CD14-positive monocyte (primary cell): ENCODE data around the gene PAX7. TPM values are rescaled to one million over a fixed set of nuclear protein-coding genes. Genes with fewer than 3 reads are reported as not detected.

Experiments used
- DNase-seq, 3 donors: peaks; one replicate each; pipeline ENCODE4 v3.0.0-alpha.2; 2011 to 2022
- H2AFZ ChIP-seq: 2 replicates; pipeline ENCODE4 v1.6.0; 2012; ENCODE audit warnings: mild to moderate bottlenecking, low read depth, low read length, inconsistent platforms; ENCODE audit not compliant: insufficient read depth, poor library complexity, severe bottlenecking
- H3K27ac ChIP-seq, 2 donors: 1 replicate in 1 of 2; 2 replicates in 1 of 2; pipeline ENCODE4 v1.5.1; 2012 to 2013; ENCODE audit warnings: low read length in 2 of 2, control low read depth in 1 of 2, inconsistent platforms in 1 of 2, low read depth in 1 of 2, mild to moderate bottlenecking in 1 of 2
- H3K27me3 ChIP-seq, 2 donors: one replicate each; pipeline versions ENCODE4 v1.6.0 to v1.6.1; 2011 to 2013; ENCODE audit warnings: low read length in 2 of 2; ENCODE audit not compliant: control insufficient read depth in 2 of 2, insufficient read depth in 2 of 2
- H3K36me3 ChIP-seq, 2 donors: replicated peaks in 1 of 2; 1 replicate in 1 of 2; 2 replicates in 1 of 2; pipeline versions ENCODE4 v1.5.1 to v1.6.1; 2012 to 2013; ENCODE audit warnings: low read length in 2 of 2, control low read depth in 1 of 2, inconsistent platforms in 1 of 2, mild to moderate bottlenecking in 1 of 2; ENCODE audit not compliant: insufficient read depth in 2 of 2, control insufficient read depth in 1 of 2
- H3K4me1 ChIP-seq, 2 donors: 1 replicate in 1 of 2; 2 replicates in 1 of 2; pipeline versions ENCODE4 v1.5.1 to v1.6.1; 2012 to 2013; ENCODE audit warnings: low read length in 2 of 2, control low read depth in 1 of 2, inconsistent platforms in 1 of 2, mild to moderate bottlenecking in 1 of 2, moderate library complexity in 1 of 2; ENCODE audit not compliant: insufficient read depth in 2 of 2, control insufficient read depth in 1 of 2
- H3K4me2 ChIP-seq: replicated peaks from 2 replicates; pipeline ENCODE3; 2012; ENCODE audit warnings: low read length, moderate library complexity, mild to moderate bottlenecking; ENCODE audit not compliant: poor library complexity, severe bottlenecking; ENCODE audit errors: extremely low read depth
- H3K4me3 ChIP-seq, 3 experiments: fragments of 200-600 bp in 1 of 3; sonication (generic) in 1 of 3; replicated peaks in 1 of 3; 1 replicate in 2 of 3; 2 replicates in 1 of 3; pipeline ENCODE4 v1.5.1; 2011 to 2013; ENCODE audit warnings: low read length in 3 of 3, mild to moderate bottlenecking in 3 of 3, control low read depth in 2 of 3, low read depth in 2 of 3, inconsistent platforms in 1 of 3, moderate library complexity in 1 of 3
- H3K79me2 ChIP-seq: 2 replicates; pipeline ENCODE4 v1.6.0; 2012; ENCODE audit warnings: mild to moderate bottlenecking, control low read depth, inconsistent platforms, low read length, moderate library complexity; ENCODE audit not compliant: insufficient read depth
- H3K9ac ChIP-seq: 2 replicates; pipeline ENCODE4 v1.6.0; 2017; ENCODE audit warnings: low read length, mild to moderate bottlenecking; ENCODE audit not compliant: insufficient read depth, poor library complexity, severe bottlenecking
- H3K9me3 ChIP-seq, 2 donors: replicated peaks in 1 of 2; 1 replicate in 1 of 2; 2 replicates in 1 of 2; pipeline versions ENCODE4 v1.5.1 to v1.6.1; 2012 to 2013; ENCODE audit warnings: low read length in 2 of 2, control low read depth in 1 of 2; ENCODE audit not compliant: control insufficient read depth in 1 of 2, insufficient read depth in 1 of 2
- H4K20me1 ChIP-seq: 2 replicates; pipeline ENCODE4 v1.6.0; 2012; ENCODE audit warnings: mild to moderate bottlenecking, low read length, control low read depth, moderate library complexity; ENCODE audit not compliant: insufficient read depth
- H3K27ac Mint-ChIP-seq, 7 donors: one replicate each; pipeline ENCODE4 v1.8.0; 2020; ENCODE audit warnings: mild to moderate bottlenecking in 7 of 7, mixed read lengths in 7 of 7, moderate library complexity in 6 of 7, inconsistent platforms in 2 of 7
- H3K27me3 Mint-ChIP-seq, 3 donors: one replicate each; pipeline ENCODE4 v1.8.0; 2021 to 2022; ENCODE audit warnings: low read depth in 3 of 3, mild to moderate bottlenecking in 3 of 3, mixed read lengths in 3 of 3, moderate library complexity in 3 of 3, inconsistent platforms in 1 of 3
- H3K36me3 Mint-ChIP-seq, 2 donors: one replicate each; pipeline ENCODE4 v1.8.0; 2020; ENCODE audit warnings: mixed read lengths in 2 of 2, inconsistent platforms in 1 of 2, mild to moderate bottlenecking in 1 of 2
- H3K4me1 Mint-ChIP-seq: one replicate; pipeline ENCODE4 v1.8.0; 2020; ENCODE audit warnings: mild to moderate bottlenecking, mixed read lengths
- H3K4me3 Mint-ChIP-seq, 2 donors: one replicate each; pipeline ENCODE4 v1.8.0; 2020; ENCODE audit warnings: mild to moderate bottlenecking in 2 of 2, mixed read lengths in 2 of 2, moderate library complexity in 1 of 2
- H3K9me3 Mint-ChIP-seq, 7 donors: one replicate each; pipeline ENCODE4 v1.8.0; 2020 to 2022; ENCODE audit warnings: mixed read lengths in 7 of 7, mild to moderate bottlenecking in 6 of 7, moderate library complexity in 6 of 7, inconsistent platforms in 2 of 7
- WGBS: methylation state at CpG from one replicate; pipeline ENCODE4 v1.1.5; 2013; ENCODE audit warnings: missing lambda C conversion rate; ENCODE audit not compliant: insufficient coverage; 5-methylcytosine and 5-hydroxymethylcytosine counted together
- intact Hi-C, 2 donors: fragments of 100-400 bp; cut with micrococcal nuclease; formaldehyde crosslinking; loops; one replicate each; pipeline versions ENCODE4 v1.15.0 to v1.15.1; 2023
- polyA plus RNA-seq, 3 donors: library from polyadenylated mRNA; depleted of rRNA in 1 of 3; unstranded in 2 of 3; stranded (reverse) in 1 of 3; fragments of 300-500 nt in 2 of 3; fragments of >200 nt in 1 of 3; fragmentation: Illumina TruSeq in 2 of 3; gene quantifications; 1 replicate in 2 of 3; 2 replicates in 1 of 3; pipeline ENCODE4 v1.2.3, GENCODE V29; 2012 to 2021
- TF ChIP-seq, protein P1 (sequence below): fragments of 200-600 bp; IDR thresholded peaks from one replicate; pipeline ENCODE4 v1.8.0; 2022; ENCODE audit warnings: antibody characterized with exemption, mild to moderate bottlenecking

The PAX7 gene
- polyA plus RNA-seq, 3 donors: not detected

DNA sequence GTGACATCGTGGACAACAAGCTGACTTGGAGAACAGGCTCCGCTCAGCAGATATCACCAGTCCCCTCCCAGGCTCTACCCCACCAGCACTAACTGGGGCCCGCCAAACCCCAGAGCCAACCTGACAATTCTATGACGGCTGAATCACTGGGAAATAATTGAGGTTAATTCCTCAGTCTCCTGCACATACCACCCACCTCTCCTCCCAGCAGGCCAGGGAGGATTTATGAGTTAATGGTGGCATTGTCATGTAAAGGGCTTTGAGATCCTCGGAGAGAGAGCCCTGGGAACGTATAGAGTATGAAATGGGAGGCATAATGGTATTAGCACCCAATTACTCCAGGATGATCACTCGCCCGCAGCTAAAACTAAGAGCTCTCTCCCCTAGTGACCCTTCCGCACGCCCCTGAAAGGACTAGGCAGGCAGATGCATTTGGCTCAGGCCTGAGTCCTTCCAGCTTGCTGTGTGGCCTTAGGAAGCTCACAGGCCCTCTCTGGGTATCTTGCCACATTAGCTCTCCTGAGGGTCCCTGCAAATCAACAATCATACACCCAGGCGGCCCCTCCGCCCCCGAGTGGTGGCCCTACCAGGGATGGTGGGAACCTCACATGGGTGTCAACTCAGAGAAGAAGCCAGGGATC lies 27.3 kb upstream of the PAX7 start:
- Histone ChIP-seq H3K79me2 (no peaks in the 10 kb centered on the region), H2AFZ (no peak overlapping the region), H3K9ac (no peak overlapping the region), H3K27ac (no peak overlapping the region), H3K36me3 (no peaks in the 10 kb centered on the region), H3K27me3 (peaks cover 0 to 4% of the 10 kb centered on the region in 2 donors), H3K4me2 (no peak overlapping the region), H3K9me3 (no peaks in the 10 kb centered on the region), H4K20me1 (no peaks in the 10 kb centered on the region), H3K4me3 (no peak overlapping the region), H3K4me1 (no peaks in the 10 kb centered on the region)
- Mint-ChIP-seq H3K4me1 (no peaks in the 10 kb centered on the region), H3K36me3 (no peaks in the 10 kb centered on the region), H3K27me3 (peaks cover 24 to 28% (median 27%) of the 10 kb centered on the region in 3 donors), H3K4me3 (no peak overlapping the region), H3K9me3 (peaks cover 0 to 2% (median 0%) of the 10 kb centered on the region in 7 donors), H3K27ac (no peak overlapping the region)
- 50% methylated on average over 9 of the region's 13 CpGs for WGBS
- intact Hi-C loops: no loop called here
- TF ChIP-seq, protein P1, sequence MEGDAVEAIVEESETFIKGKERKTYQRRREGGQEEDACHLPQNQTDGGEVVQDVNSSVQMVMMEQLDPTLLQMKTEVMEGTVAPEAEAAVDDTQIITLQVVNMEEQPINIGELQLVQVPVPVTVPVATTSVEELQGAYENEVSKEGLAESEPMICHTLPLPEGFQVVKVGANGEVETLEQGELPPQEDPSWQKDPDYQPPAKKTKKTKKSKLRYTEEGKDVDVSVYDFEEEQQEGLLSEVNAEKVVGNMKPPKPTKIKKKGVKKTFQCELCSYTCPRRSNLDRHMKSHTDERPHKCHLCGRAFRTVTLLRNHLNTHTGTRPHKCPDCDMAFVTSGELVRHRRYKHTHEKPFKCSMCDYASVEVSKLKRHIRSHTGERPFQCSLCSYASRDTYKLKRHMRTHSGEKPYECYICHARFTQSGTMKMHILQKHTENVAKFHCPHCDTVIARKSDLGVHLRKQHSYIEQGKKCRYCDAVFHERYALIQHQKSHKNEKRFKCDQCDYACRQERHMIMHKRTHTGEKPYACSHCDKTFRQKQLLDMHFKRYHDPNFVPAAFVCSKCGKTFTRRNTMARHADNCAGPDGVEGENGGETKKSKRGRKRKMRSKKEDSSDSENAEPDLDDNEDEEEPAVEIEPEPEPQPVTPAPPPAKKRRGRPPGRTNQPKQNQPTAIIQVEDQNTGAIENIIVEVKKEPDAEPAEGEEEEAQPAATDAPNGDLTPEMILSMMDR: no peak
- DNase-seq: no peak

DNA sequence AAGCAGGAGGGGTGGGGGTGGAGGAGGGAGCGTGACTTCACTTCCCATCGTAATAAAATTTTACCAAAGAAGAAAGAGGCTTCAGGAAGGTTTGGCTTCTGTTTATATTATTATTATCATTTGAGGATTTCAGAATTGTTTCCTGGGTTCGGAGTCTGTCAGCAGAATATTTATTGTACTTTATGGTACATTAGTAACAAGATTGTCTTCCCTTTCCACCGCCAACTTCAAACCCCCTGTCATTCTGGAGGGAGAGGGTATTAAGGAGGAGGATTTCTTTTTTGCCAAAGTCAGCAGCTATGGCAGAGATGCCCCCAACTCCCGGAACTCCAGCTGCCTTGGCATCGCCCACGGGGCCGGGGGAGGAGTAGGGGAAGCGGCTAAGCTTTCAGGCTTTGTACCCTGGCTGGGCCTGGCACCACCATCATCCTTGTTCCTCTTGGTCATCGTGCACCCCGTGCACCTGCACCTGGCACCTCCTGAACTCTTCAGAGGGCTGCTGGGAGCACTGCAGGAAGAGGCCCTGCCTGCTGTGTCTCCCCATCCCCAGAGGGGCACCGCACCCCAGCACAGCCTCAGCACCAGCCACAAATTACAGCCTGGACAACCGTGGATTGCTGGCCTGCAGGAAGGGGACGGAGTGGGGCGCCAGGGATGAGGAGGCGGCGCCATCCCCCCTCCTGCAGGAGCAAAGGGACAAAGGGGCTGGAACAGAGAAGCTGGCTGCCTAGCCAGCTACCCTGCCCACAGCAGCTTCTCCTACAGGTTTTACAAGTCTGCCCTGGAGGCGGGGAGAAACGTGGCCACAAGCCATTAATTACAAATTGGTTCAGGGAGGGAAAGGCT lies 24.0 kb upstream of the PAX7 start:
- Histone ChIP-seq H3K4me1 (no peaks in the 10 kb centered on the region), H3K4me2 (no peak overlapping the region), H3K79me2 (no peaks in the 10 kb centered on the region), H3K9ac (no peak overlapping the region), H4K20me1 (no peaks in the 10 kb centered on the region), H2AFZ (no peak overlapping the region), H3K4me3 (no peak overlapping the region), H3K27me3 (peaks cover 0 to 5% of the 10 kb centered on the region in 2 donors), H3K9me3 (no peaks in the 10 kb centered on the region), H3K27ac (no peak overlapping the region), H3K36me3 (no peaks in the 10 kb centered on the region)
- DNase-seq: no peak
- 73% methylated on average over 13 of the region's 19 CpGs for WGBS
- Mint-ChIP-seq H3K9me3 (peaks cover 0 to 1% (median 0%) of the 10 kb centered on the region in 7 donors), H3K4me3 (no peak overlapping the region), H3K27ac (no peak overlapping the region), H3K36me3 (no peaks in the 10 kb centered on the region), H3K4me1 (no peaks in the 10 kb centered on the region), H3K27me3 (peaks cover 7 to 18% (median 14%) of the 10 kb centered on the region in 3 donors)
- intact Hi-C loops: no loop called here
- TF ChIP-seq, protein P1: no peak
